ENCODE data around the gene NAA30.
"Not testable (repeated sequence)": the region's sequence is repeated elsewhere in the genome, so short reads cannot be mapped to it uniquely, and the experiment has no call there.

Gene NAA30

DNA sequence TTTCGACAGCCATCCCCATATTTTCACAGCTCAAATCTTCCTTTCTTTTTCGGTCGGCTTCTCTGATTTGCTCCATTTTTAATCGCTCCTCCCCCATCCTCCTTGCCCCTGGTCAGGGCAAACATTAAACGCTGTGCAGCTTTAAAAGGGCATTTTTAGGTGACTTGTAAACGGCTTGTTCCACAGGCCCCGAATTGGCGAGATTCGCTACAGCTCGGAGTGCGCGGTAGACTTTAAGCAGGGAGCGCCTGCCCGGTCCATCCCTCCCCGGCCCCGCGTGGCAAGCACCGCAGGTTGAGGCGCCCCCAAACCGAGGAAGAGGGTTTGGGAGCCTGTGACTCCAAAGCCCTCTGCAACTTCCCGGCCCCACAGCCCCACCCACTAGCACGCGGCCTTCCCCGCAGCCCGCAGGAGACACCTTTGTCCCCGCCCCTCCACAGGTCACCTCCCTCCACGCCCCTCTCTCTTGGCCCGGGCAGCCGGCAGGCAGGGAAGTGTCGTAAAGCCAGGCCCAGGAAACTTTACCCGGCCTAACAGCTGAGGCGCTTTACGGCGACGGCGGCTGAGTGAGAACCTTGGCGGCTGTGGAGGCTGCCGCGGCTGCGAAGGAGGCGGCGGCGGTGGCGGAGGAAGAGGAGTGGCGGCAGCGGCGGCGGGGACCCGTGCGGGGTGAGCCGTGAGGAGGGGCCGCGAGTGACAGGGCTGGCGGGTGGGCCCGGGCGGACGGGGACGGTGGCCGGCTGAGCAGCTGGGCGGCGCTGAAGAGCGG, at the start of gene NAA30:
Gene NAA30, plus strand, starts transcription at position 550 of the 769 bp plus-strand sequence. CDS start 372 bp downstream, outside the sequence.
- peak in 55 of 56 donors; percentile 39 to 93 (median 82) for DNase-seq

- not testable (repeated sequence) for DNase-seq
Observed at GRCh38 chr14:57343545-57344297, 46.7 kb upstream of the NAA30 start.

- no peak for DNase-seq
Observed at GRCh38 chr14:57345106-57345505, 45.3 kb upstream of the NAA30 start.

DNA sequence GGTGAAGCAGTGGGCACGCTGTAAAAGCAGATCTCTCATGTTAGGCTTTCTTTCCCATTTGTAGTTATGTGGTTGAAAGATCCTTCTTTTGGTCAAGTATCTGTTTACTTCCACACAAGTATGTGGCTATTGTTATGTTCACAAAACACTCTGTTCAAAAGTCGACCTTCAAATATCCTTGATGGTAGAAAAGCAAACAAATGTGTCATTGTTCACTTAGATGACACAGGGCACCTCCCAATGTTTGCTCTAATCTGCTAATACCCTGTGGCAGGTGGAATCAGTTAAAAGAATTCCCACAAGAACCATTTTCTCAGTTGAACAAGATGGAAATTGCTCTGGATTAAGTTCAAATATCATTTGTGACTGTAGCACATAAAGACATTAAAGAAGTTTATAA, 43.6 kb upstream of the NAA30 start:
- no peak for DNase-seq

DNA sequence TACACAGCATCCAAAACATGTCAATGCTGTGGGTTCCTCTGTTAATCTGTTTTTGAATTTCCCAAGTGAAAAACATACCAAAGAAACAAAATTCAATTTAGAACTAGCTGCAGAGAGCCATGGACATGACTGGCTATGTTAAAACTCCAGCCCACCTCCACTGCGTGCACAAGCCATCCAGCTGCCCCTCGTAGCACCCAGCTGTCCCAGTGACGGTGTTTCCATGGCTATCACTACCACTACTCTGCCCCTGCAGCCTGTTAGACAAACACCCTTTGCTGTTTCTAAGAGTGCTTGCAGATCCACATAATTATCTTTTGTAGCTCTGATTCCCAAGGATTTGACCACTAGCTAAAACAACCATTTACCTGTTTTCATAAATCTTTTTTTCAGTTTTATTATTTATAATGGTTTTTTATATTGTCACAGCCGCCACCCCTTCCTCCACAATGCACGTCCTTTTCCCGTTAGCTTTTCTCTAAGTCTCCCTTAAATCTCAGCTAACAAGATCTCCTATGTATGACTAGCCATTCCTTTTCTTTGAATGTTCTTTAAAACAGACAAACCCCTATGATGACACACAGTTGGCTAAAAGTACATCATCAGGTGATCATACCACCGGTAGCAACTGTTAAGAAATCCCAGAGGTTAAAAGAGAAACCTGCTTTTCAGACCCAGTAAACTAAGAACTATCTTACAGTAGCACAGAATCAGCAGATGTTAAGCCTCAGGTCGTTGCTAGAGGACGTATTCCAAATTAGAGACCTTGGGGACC, 37.8 kb upstream of the NAA30 start:
- DNase-seq: no peak

DNA sequence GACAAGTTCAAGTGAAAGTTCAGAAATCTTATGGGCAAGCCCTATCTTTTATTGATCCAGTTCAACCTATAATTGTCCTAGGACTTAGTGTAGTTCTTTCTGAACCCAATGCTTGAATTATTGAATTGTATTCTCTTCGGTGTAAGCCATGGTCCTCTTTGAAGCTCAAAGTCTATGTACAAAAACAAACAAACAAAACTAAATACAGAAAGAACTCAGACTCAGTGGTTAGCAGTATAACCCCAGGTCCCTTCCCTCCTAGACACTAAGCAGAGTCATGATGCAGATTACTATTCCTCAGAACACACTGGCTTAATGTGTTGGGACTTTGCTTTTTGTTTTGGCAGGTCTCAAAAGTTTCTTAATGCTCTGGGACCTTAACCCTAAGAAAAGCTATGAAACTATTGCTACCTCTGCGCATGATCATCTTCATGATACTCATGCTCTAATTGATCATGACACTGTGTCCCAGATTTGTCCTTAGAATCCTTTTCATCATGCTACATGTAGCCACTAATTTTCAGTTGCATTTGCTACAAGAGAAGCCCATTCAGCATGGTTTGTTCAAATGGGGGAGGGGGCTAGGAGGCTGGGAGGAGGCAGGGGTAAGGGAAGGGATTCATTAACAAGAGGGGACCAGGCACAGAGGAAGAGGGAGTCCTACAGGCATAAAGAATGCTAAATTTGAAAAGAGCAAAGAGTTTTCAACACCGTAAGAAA, 35.1 kb upstream of the NAA30 start:
- DNase-seq: no peak

- DNase-seq: no peak
Observed at GRCh38 chr14:57362361-57362760, 28.0 kb upstream of the NAA30 start.

DNA sequence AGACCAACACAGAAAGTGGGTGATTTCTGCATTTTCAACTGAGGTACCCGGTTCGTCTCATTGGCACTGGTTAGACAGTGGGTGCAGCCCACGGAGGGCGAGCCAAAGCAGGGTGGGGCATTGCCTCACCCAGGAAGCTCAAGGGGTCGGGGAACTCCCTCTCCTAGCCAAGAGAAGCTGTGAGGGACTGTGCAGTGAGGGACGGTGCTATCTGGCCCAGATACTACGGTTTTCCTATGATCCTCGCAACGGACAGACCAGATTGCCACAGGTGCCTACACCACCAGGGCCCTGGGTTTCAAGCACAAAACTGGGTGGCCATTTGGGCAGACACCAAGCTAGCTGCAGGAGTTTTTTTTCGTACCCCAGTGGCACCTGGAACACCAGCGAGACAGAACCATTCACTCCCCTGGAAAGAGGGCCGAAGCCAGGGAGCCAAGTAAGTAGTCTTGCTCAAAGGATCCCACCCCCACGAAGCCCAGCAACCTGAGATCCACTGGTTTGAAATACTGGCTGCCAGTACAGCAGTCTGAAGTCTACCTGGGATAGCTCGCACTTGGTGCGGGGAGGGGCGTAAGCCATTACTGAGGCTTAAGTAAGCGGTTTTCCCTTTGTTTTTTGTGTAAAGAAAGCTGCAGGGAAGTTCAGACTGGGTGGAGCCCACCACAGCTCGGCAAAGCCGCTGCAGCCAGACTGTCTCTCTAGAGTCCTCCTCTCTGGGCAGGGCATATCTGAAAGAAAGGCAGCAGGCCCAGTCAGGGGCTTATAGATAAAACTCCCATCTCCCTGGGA, 25.5 kb upstream of the NAA30 start:
- no peak for DNase-seq

DNA sequence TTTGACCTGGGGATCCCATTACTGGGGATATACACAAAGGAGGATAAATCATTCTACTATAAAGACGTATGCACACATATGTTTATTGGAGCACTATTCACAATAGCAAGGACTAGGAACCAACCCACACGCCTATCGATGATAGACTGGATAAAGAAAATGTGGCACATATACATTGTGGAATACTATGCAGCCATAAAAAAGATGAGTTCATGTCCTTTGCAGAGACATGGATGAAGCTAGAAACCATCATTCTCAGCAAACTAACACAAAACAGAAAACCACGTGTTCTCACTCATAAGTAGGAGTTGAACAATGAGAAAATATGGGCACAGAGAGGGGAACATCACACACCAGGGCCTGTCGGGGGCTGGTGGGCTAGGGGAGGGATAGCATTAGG, 20.2 kb upstream of the NAA30 start:
- DNase-seq: not testable (repeated sequence)

- no peak for DNase-seq
Observed at GRCh38 chr14:57371013-57371412, 19.4 kb upstream of the NAA30 start.

DNA sequence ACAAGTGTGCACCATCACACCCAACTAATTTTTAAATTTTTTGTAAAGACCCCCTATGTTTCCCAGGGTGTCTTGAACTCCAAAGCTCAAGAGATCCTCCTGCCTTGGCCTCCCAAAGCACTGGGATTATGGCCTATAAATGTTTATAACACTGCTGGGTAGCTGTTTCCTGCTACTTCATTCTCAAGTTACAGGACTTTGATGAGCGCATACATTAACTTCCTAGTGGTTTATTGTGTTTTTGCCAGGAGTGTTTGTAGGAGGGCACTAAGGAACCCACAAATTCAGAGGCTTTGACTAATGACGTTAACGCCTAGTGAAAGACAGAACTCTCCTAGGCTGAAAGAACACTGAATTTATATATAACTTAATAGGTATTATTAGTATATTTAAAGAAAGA, 15.2 kb upstream of the NAA30 start:
- no peak for DNase-seq

DNA sequence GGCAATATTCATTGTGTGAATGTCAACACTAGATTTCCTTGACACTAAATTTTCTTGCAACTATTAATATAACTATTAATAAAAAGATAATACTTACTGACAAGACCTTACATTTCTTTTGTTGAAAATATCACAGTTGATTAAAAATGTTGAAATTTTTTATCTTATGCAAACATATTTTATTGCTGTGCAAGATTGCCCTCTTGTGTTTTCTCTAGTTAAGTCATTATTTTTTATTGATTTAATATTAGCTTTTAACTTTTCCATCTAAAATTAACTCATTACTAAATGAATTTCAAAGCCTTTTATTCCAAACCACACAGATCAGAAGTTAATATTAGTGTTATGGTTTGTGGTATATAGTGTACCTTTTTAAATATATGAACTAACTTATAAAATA, 11.7 kb upstream of the NAA30 start:
- DNase-seq: no peak

DNA sequence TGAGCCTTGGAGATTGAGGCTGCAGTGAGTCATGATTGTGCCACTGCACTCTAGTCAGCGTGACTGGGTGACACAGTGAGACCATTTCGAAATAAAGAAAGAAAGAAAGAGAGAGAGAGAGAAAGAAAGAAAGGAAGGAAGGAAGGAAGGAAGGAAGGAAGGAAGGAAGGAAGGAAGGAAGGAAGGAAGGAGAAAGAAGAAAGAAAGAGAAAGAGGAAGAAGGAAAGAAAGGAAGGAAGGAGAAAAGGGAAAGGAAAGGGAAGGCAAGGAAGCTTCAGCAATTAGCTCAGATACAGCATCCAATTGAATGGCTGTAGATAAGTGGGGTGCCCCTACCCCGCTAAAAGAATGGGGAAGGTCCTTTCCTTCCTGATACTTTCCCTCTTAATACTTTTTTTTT, 9.5 kb upstream of the NAA30 start:
- no peak for DNase-seq

- DNase-seq: no peak
Observed at GRCh38 chr14:57382283-57382682, 8.1 kb upstream of the NAA30 start.

DNA sequence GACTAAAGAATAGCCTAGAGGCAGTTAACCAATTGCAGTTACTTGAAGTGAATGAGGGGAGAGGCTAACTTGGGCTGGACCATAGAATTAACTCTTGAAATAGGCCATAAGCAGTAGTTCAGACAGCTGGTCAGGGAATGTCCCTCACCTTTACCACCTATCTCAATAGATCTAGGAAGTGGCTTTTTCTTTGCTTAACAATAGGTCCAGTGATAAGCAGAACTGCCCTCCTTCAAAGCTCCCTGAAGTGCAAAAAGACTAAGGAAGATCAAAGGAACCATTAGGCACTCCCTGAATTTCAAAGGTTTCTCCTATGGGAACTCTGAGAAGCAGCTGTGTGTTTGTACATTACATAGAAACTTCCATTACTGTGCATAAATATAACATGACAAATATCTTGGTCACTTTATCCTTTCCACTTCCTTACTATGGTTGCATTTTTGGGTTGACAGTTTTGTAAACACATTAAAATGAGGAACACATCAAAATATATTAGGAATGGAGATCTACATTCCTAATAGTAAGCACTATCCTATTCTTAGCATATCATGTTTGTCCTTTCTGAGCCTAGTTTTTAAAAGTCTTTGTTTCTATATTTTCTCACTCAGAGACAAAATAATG, 7.2 kb upstream of the NAA30 start:
- DNase-seq: no peak

GRCh38 chr14:57388067-57388466, 2.3 kb upstream of the NAA30 start:
- no peak for DNase-seq

GRCh38 chr14:57389646-57390036, 745 bp upstream of the NAA30 start:
- DNase-seq: peak in 3 of 56 donors; percentile 11 to 36 (median 22)

GRCh38 chr14:57390806-57391516, 575 bp downstream of the NAA30 start:
- peak in 33 of 56 donors; percentile 7 to 75 (median 49) for DNase-seq

DNA sequence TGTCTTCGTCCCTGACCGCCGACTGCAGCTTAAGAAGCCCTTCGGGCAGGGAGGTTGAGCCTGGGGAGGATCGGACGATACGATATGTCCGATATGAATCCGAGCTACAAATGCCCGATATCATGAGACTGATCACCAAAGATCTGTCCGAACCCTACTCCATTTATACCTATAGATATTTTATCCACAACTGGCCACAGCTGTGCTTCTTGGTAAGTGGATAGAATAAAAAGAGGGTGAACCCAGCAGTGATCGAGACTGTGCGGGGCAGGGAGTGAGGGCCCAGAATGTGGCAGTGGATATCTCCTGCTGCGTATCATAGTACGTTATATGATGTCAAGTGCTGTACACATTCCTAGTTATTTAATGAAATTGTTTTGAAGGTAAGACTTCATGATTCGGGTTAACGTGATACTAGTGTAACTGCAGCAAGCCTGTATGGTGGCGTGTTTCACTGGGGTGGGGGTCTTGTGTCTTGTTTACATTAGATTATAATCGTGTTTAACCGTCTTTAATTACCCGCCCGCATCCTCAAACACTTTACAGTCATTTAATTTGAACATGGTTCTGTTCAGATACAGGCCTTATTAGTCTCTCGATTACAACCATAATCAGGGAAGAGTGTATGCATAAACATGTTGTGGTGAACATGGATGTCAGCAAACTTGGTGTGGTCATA, 1.3 kb downstream of the NAA30 start:
- DNase-seq: peak in 2 of 56 donors; percentile 15 to 35

Measured in nucleus accumbens (tissue), 56 donors.